Measurements from ENCODE around the gene TMEM151B. TPM values are rescaled to one million over a fixed set of nuclear protein-coding genes. Genes with fewer than 3 reads are reported as not detected.
A peak's percentile ranks its signal among the peaks of the same experiment; 100 is the strongest.

Gene TMEM151B
- total RNA-seq, 1 experiment from 2014 or later = 1.5 TPM

- Histone ChIP-seq H3K9me3 (replicated peaks) (no peaks in the 10 kb centered on the region), H3K27me3 (no peaks in the 10 kb centered on the region), H3K4me1 (peaks cover 15% of the 10 kb centered on the region), H3K27ac (no peak overlapping the region), H3K4me3 (no peak overlapping the region), H3K36me3 (no peaks in the 10 kb centered on the region)
- DNase-seq = no peak
These were observed 7.5 kb upstream of the TMEM151B start for GRCh38 chr6:44262467-44263353.

DNA sequence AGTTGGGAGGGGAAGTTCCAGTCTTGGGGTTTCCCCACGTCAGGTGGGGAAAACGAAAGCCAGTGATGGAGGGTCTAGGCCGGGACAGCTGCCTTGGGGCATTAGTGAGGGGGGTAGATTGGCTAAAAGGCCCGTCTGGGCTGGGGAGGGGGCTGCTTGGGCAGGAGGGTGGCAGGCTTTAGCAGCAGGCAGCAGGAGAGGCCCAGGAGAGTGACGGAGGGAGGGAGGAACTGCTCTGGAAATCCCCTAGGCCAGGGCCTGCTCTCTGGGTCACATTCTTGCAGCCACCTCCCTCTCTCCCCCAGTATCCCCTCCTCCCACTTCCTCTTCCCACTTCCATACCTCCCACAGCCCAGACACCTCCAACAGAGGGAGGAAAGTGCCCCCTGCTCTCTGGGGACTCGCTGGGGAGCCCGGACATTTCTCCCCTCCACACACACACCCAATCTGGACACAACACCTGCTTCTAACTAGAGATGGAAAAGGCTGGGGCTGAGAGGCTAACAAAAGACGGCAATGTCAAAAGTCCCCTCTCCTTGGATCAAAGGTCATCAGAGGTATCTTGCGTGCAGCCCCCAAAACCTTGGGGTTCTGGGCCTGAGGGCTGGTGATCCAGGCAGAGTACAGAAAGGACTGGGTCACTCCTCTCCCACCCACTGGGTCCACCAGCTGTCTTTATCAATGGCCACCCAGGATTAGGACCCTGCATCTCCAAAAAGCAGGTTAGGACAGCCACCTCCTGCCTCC, 6.7 kb upstream of the TMEM151B start:
- H3K36me3 ChIP-seq = no peaks in the 10 kb centered on the region
- H3K9me3 ChIP-seq (replicated peaks) = no peaks in the 10 kb centered on the region
- peaks cover 11% of the 10 kb centered on the region; the same call in 1 of the 2 replicates for H3K4me1 ChIP-seq
- no peak overlapping the region for H3K27ac ChIP-seq
- H3K4me3 ChIP-seq = no peak overlapping the region
- H3K27me3 ChIP-seq = peaks cover 1% of the 10 kb centered on the region; the same call in 1 of the 2 replicates
- no peak for DNase-seq

GRCh38 chr6:44264154-44265006, 5.9 kb upstream of the TMEM151B start:
- no peak for DNase-seq
- Histone ChIP-seq H3K9me3 (replicated peaks) (no peaks in the 10 kb centered on the region), H3K4me3 (peak overlapping the region; percentile 73), H3K27me3 (peaks cover 7% of the 10 kb centered on the region; the same call in 1 of the 2 replicates), H3K27ac (no peak overlapping the region), H3K36me3 (no peaks in the 10 kb centered on the region), H3K4me1 (peaks cover 11% of the 10 kb centered on the region; the same call in 1 of the 2 replicates)

DNA sequence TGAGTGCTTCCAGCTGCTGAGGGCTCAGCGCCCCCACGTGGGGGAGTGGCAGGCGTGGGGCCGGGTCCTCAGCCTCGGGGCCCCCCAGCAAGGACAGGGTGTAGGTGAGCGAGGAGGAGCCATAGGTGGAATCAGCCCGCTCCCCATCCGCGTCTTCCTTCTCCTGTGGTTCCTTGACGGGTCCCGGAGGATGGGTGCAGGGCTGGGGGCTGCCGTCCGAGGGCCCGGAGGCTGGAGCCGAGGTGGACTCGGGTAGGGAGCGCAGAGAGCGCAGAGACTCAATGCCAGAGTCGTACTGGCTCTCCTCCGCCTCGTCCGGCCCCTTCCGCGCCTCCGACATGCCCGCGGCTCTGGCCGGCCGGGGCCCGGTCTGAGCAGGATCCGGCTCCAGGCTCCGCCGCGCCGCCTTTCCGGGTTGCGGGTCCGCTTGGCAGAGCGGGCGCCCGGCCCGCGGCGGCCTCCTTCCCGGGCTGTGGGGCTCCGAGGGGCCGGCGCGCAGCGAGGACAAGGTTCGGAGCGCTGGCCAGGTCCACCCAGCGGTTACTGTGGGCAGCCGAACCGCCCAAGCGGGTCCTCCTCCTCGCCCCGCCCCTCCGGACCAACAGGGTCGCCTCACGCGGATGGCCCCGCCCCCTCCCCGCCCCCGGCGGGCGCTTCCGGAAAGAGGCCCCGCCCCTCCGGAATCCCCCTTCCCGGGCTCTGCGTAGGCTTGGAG, 5.1 kb upstream of the TMEM151B start, which contains the start of gene NFKBIE:
Gene NFKBIE, minus strand, starts transcription at position 545 of the 715 bp plus-strand sequence. Its CDS starts 205 bp downstream, at position 340.
- Histone ChIP-seq H3K27me3 (peaks cover 14% of the 10 kb centered on the region), H3K4me3 (peak within 1 kb of the TSS; percentile 73), H3K9me3 (replicated peaks) (no peaks in the 10 kb centered on the region), H3K27ac (no peak within 1 kb of the TSS; the same call in 1 of the 2 replicates), H3K4me1 (peaks cover 11% of the 10 kb centered on the region; the same call in 1 of the 2 replicates), H3K36me3 (no peaks in the 10 kb centered on the region)
- DNase-seq = peak; percentile 88 to 89

- Histone ChIP-seq H3K4me3 (peak overlapping the region; percentile 73), H3K36me3 (no peaks in the 10 kb centered on the region), H3K4me1 (peaks cover 11% of the 10 kb centered on the region; the same call in 1 of the 2 replicates), H3K27me3 (peaks cover 14% of the 10 kb centered on the region), H3K9me3 (replicated peaks) (no peaks in the 10 kb centered on the region), H3K27ac (no peak overlapping the region)
- DNase-seq = no peak
These were observed 4.5 kb upstream of the TMEM151B start for GRCh38 chr6:44265722-44266233.

DNA sequence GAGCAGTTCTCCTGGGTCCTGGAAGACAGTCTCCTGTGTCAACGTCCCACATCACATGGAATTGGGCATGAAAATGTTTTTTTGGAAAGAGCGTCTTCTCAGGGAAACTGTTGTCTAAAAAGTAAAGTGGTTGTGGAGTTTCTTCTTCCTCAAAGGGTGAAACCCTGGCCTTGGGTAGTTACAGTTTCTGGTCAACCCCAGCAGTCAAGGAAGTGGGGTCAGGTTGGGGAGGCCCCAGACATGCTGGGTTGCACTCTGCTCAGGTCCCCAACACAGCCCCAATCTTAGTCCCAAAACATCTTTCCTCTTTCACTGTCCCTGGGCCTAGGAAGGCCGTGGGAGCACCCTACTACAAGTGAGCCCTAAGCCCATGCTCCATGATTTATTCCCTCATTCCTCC, 3.9 kb upstream of the TMEM151B start:
- H3K27me3 ChIP-seq = peaks cover 15% of the 10 kb centered on the region
- no peaks in the 10 kb centered on the region for H3K9me3 ChIP-seq (replicated peaks)
- no peak overlapping the region for H3K27ac ChIP-seq
- H3K36me3 ChIP-seq = no peaks in the 10 kb centered on the region
- no peak for DNase-seq
- H3K4me3 ChIP-seq = no peak overlapping the region
- H3K4me1 ChIP-seq = peaks cover 11% of the 10 kb centered on the region; the same call in 1 of the 2 replicates

- Histone ChIP-seq H3K4me1 (peaks cover 11% of the 10 kb centered on the region; the same call in 1 of the 2 replicates), H3K4me3 (no peak overlapping the region), H3K27me3 (peaks cover 19% of the 10 kb centered on the region), H3K9me3 (replicated peaks) (no peaks in the 10 kb centered on the region), H3K36me3 (no peaks in the 10 kb centered on the region), H3K27ac (no peak overlapping the region)
- DNase-seq = no peak
These were observed 3.0 kb upstream of the TMEM151B start for GRCh38 chr6:44267252-44267651.

GRCh38 chr6:44268095-44268628, 2.1 kb upstream of the TMEM151B start:
- H3K4me1 ChIP-seq = peaks cover 11% of the 10 kb centered on the region; the same call in 1 of the 2 replicates
- peaks cover 19% of the 10 kb centered on the region for H3K27me3 ChIP-seq
- peak; percentile 52 to 84 for DNase-seq
- no peaks in the 10 kb centered on the region for H3K9me3 ChIP-seq (replicated peaks)
- no peak overlapping the region for H3K4me3 ChIP-seq
- no peaks in the 10 kb centered on the region for H3K36me3 ChIP-seq
- H3K27ac ChIP-seq = no peak overlapping the region

DNA sequence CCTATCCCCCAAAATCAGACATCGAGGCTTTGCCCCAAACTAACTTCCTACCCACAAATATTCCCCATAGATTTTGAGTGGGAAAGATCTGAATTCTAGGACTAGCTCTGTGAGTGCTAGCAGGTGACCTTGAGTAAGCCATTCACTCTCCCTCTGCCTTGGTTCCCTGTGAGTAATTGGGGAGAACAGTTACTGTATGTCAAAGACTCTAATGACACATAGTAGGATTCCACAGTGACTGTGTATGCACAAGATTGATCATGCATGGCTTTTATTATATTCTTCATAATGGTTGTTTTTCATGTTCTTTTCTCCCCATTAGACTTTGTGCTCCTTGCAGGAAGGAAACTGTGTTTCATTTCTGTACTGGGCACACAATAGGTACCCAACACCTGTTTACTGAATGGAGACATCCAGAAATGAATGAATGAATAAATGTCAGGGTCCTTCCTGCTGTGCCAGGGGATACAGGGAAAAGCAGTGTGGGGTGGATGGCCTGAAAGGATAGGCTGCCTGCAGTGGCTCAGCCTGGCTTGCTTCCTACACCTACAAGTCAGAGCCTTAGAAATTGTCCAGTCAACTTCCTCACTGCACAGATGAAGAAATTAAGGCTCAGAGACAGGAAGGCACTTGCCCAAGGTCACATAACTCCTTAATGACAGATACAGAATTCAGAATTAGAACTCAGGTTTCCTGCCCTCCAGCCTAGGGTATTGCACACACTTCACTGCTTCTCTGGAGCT, 901 bp upstream of the TMEM151B start:
- Histone ChIP-seq H3K9me3 (replicated peaks) (no peaks in the 10 kb centered on the region), H3K4me1 (peaks cover 3% of the 10 kb centered on the region; the same call in 1 of the 2 replicates), H3K27me3 (peaks cover 19% of the 10 kb centered on the region), H3K36me3 (no peaks in the 10 kb centered on the region), H3K27ac (no peak overlapping the region), H3K4me3 (no peak overlapping the region)
- no peak for DNase-seq

GRCh38 chr6:44270526-44271405, 516 bp downstream of the TMEM151B start:
- no peak overlapping the region for H3K27ac ChIP-seq
- H3K9me3 ChIP-seq (replicated peaks) = no peaks in the 10 kb centered on the region
- no peaks in the 10 kb centered on the region for H3K36me3 ChIP-seq
- peak overlapping the region; percentile 48 for H3K4me3 ChIP-seq
- peaks cover 19% of the 10 kb centered on the region for H3K27me3 ChIP-seq
- DNase-seq = peak; percentile 29 to 42
- H3K4me1 ChIP-seq = no peaks in the 10 kb centered on the region

- Histone ChIP-seq H3K27ac (no peak overlapping the region), H3K27me3 (peaks cover 19% of the 10 kb centered on the region), H3K4me3 (no peak overlapping the region; the same call in 1 of the 2 replicates), H3K9me3 (replicated peaks) (no peaks in the 10 kb centered on the region), H3K36me3 (no peaks in the 10 kb centered on the region), H3K4me1 (no peaks in the 10 kb centered on the region)
- DNase-seq = no peak
These were observed 1.1 kb downstream of the TMEM151B start for GRCh38 chr6:44271406-44271723.

GRCh38 chr6:44271914-44272313, 1.7 kb downstream of the TMEM151B start:
- no peaks in the 10 kb centered on the region for H3K36me3 ChIP-seq
- H3K9me3 ChIP-seq (replicated peaks) = no peaks in the 10 kb centered on the region
- H3K4me3 ChIP-seq = no peak overlapping the region
- H3K27me3 ChIP-seq = peaks cover 19% of the 10 kb centered on the region
- H3K4me1 ChIP-seq = no peaks in the 10 kb centered on the region
- H3K27ac ChIP-seq = no peak overlapping the region
- no peak for DNase-seq

Data from SJCRH30 (cell line).